ENCODE results near the gene CDADC1.

GRCh38 chr13:49278211-49278610 is 30.5 kb downstream of the CDADC1 start:
- TF ChIP-seq CTCF (IDR thresholded peaks at IDR 0.05) (no peak), POLR2A (IDR thresholded peaks at IDR 0.05) (no peak)
